Natural killer cell (primary cell): ENCODE measurements around the gene ITM2C. TPM values are rescaled to one million over a fixed set of nuclear protein-coding genes. Genes with fewer than 3 reads are reported as not detected.

ENCODE experiments used
- ATAC-seq, 3 donors: fragments of 150-1000 bp in 2 of 3; fragments of 200-7000 bp in 1 of 3; cut with Tn5 transposase; 1 replicate in 1 of 3; 2 replicates in 2 of 3; pipeline ENCODE4 v1.10.0; 2021; ENCODE audit warnings: mild to moderate bottlenecking in 2 of 3, moderate library complexity in 2 of 3
- DNase-seq, 2 donors: peaks; one replicate each; pipeline versions ENCODE4 v3.0.0 to v3.0.0-alpha.2; 2013 to 2021; ENCODE audit warnings: mixed read lengths in 1 of 2
- H3K27ac ChIP-seq: one replicate; pipeline ENCODE4 v1.5.1; 2013; ENCODE audit warnings: mild to moderate bottlenecking, low read length
- H3K27me3 ChIP-seq: one replicate; pipeline ENCODE4 v1.6.1; 2013; ENCODE audit warnings: low read length; ENCODE audit not compliant: control insufficient read depth, insufficient read depth
- H3K36me3 ChIP-seq: one replicate; pipeline ENCODE4 v1.6.1; 2013; ENCODE audit warnings: low read length; ENCODE audit not compliant: control insufficient read depth, insufficient read depth
- H3K4me1 ChIP-seq: one replicate; pipeline ENCODE4 v1.6.1; 2013; ENCODE audit warnings: low read length; ENCODE audit not compliant: control insufficient read depth, insufficient read depth
- H3K4me3 ChIP-seq: one replicate; pipeline ENCODE4 v1.5.1; 2013; ENCODE audit warnings: low read length
- H3K9me3 ChIP-seq: one replicate; pipeline ENCODE4 v1.6.1; 2013; ENCODE audit warnings: low read length; ENCODE audit not compliant: control insufficient read depth, insufficient read depth
- H3K27ac Mint-ChIP-seq, 2 donors: one replicate each; pipeline ENCODE4 v1.8.0; 2022; ENCODE audit warnings: mild to moderate bottlenecking in 2 of 2, mixed read lengths in 2 of 2, moderate library complexity in 1 of 2
- H3K27me3 Mint-ChIP-seq, 2 donors: one replicate each; pipeline ENCODE4 v1.8.0; 2022; ENCODE audit warnings: low read depth in 2 of 2, mixed read lengths in 2 of 2
- H3K36me3 Mint-ChIP-seq: one replicate; pipeline ENCODE4 v1.8.0; 2022; ENCODE audit warnings: mixed read lengths
- H3K4me1 Mint-ChIP-seq, 2 donors: one replicate each; pipeline ENCODE4 v1.8.0; 2022; ENCODE audit warnings: mixed read lengths in 2 of 2
- H3K4me3 Mint-ChIP-seq: one replicate; pipeline ENCODE4 v1.8.0; 2022; ENCODE audit warnings: mild to moderate bottlenecking, moderate library complexity, mixed read lengths
- H3K9me3 Mint-ChIP-seq, 2 donors: one replicate each; pipeline ENCODE4 v1.8.0; 2022; ENCODE audit warnings: mixed read lengths in 2 of 2
- CTCF ChIP-seq: fragments of 200-600 bp; IDR thresholded peaks from one replicate; pipeline ENCODE4 v1.8.0; 2022; ENCODE audit warnings: antibody characterized with exemption
- WGBS: methylation state at CpG from one replicate; pipeline ENCODE4 v1.1.7; 2013; ENCODE audit warnings: missing lambda C conversion rate; ENCODE audit not compliant: insufficient coverage; 5-methylcytosine and 5-hydroxymethylcytosine counted together
- intact Hi-C: fragments of 100-400 bp; cut with micrococcal nuclease; formaldehyde crosslinking; loops from one replicate; pipeline ENCODE4 v1.14.2; 2022
- total RNA-seq, 4 donors: library from RNA; stranded (reverse); fragments of 120-200 nt in 1 of 4; gene quantifications; one replicate each; pipeline versions ENCODE4 v1.2.3 to v1.2.4, GENCODE V29; 2013 to 2022

Gene ITM2C
- total RNA-seq: 10 to 100 TPM in 1 of 3 donors, 1 to 10 TPM in 2; 4.7 to 36.3 (median 5.1) TPM
- total RNA-seq (2013): 34.6 TPM

- intact Hi-C loops: no loop called here
- H3K27me3 Mint-ChIP-seq: peaks cover 39 to 43% of the 10 kb centered on the region in 2 donors
- H3K4me3 Mint-ChIP-seq: peak within 1 kb of the TSS; percentile 74
- Histone ChIP-seq H3K27me3 (peaks cover 38% of the 10 kb centered on the region), H3K4me1 (peaks cover 50% of the 10 kb centered on the region), H3K9me3 (no peaks in the 10 kb centered on the region), H3K27ac (peak within 1 kb of the TSS; percentile 21), H3K4me3 (peak within 1 kb of the TSS; percentile 49), H3K36me3 (no peaks in the 10 kb centered on the region)
- TF ChIP-seq CTCF: peak; percentile 50
- peaks cover 29 to 62% of the 10 kb centered on the region in 2 donors for H3K4me1 Mint-ChIP-seq
- under 1% methylated on average over 76 of the region's 76 CpGs for WGBS
- peak within 1 kb of the TSS; percentile 15 to 77 for H3K27ac Mint-ChIP-seq
- ATAC-seq (peak; percentile 74 to 78 (median 75)), DNase-seq (peak; percentile 52 to 89)
- H3K9me3 Mint-ChIP-seq: no peaks in the 10 kb centered on the region
- no peaks in the 10 kb centered on the region for H3K36me3 Mint-ChIP-seq
Measured at GRCh38 chr2:230864605-230865306, at the start of gene ITM2C. Gene ITM2C (plus strand): TSS chr2:230864942. CDS start chr2:230865026, 84 bp downstream.

DNA sequence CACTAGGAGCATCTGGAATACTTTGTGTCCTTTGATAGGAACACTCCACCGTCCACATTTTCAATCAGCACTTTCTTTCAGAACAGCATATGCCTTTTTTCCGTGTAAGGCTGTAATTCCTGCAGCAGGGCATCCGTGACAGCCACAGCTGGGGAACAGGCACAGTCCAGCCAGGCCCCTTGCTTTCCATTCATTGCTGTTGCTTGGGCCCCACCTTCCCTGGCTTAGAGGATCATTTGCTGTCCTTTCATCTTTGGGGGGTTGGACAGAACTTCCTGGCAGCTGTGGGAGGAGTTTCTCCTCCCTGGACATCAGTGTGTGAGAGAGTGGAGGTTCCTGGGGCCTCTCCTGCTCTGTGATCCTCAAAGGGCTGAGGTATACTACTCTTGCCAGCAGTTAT, 49.7 kb upstream of the ITM2C start:
- intact Hi-C loops: no loop called here
- H3K27ac Mint-ChIP-seq: no peak overlapping the region
- no peak overlapping the region for H3K27ac ChIP-seq
- peaks cover 67% of the 10 kb centered on the region for H3K36me3 ChIP-seq
- no peaks in the 10 kb centered on the region for H3K27me3 Mint-ChIP-seq
- H3K36me3 Mint-ChIP-seq: no peaks in the 10 kb centered on the region
- no peak overlapping the region for H3K4me3 Mint-ChIP-seq
- 98% methylated on average over 3 of the region's 3 CpGs for WGBS
- no peaks in the 10 kb centered on the region for H3K9me3 Mint-ChIP-seq
- no peak for TF ChIP-seq CTCF
- ATAC-seq (no peak), DNase-seq (no peak)
- no peaks in the 10 kb centered on the region for H3K27me3 ChIP-seq
- H3K9me3 ChIP-seq: no peaks in the 10 kb centered on the region
- no peaks in the 10 kb centered on the region for H3K4me1 ChIP-seq
- no peak overlapping the region for H3K4me3 ChIP-seq
- peaks cover 0 to 23% of the 10 kb centered on the region in 2 donors for H3K4me1 Mint-ChIP-seq

- no peak for TF ChIP-seq CTCF
- peaks cover 54% of the 10 kb centered on the region for H3K36me3 ChIP-seq
- ATAC-seq: no peak
- H3K27ac ChIP-seq: no peak overlapping the region
- Mint-ChIP-seq H3K4me1 (peaks cover 0 to 17% of the 10 kb centered on the region in 2 donors), H3K27me3 (no peaks in the 10 kb centered on the region), H3K27ac (peak overlapping the region; percentile 21 to 54), H3K36me3 (no peaks in the 10 kb centered on the region), H3K9me3 (no peaks in the 10 kb centered on the region), H3K4me3 (no peak overlapping the region)
- WGBS: 82% methylated on average over 6 of the region's 7 CpGs
- DNase-seq: no peak
- intact Hi-C loops: no loop called here
- H3K27me3 ChIP-seq: no peaks in the 10 kb centered on the region
- no peak overlapping the region for H3K4me3 ChIP-seq
- no peaks in the 10 kb centered on the region for H3K4me1 ChIP-seq
- H3K9me3 ChIP-seq: no peaks in the 10 kb centered on the region
Measured at GRCh38 chr2:230816735-230817134, 48.0 kb upstream of the ITM2C start.
